COLO668 (cell line): ENCODE measurements around the gene AGAP1.

Source experiments
- DNase-seq: peaks from one replicate; lab custom pipeline; 2025; ENCODE audit not compliant: unreplicated experiment; lab: John Stamatoyannopoulos, UW

AGAP1 gene

GRCh38 chr2:235835810-235836209, 342.0 kb downstream of the AGAP1 start:
- DNase-seq, result no peak

GRCh38 chr2:235836491-235836911, 342.7 kb downstream of the AGAP1 start:
- DNase-seq, result no peak

- no peak for DNase-seq
Observed at GRCh38 chr2:235839226-235839625, 345.4 kb downstream of the AGAP1 start.

- DNase-seq, result no peak
Observed at GRCh38 chr2:235839974-235840373, 346.1 kb downstream of the AGAP1 start.

- no peak for DNase-seq
Observed at GRCh38 chr2:235841863-235842262, 348.0 kb downstream of the AGAP1 start.

GRCh38 chr2:235842941-235843340, 349.1 kb downstream of the AGAP1 start:
- DNase-seq, result no peak

- no peak for DNase-seq
Observed at GRCh38 chr2:235843591-235844395, 349.9 kb downstream of the AGAP1 start.

GRCh38 chr2:235844561-235844960, 350.7 kb downstream of the AGAP1 start:
- DNase-seq, result no peak

GRCh38 chr2:235845245-235845644, 351.4 kb downstream of the AGAP1 start:
- DNase-seq, result no peak

- DNase-seq, result no peak
Observed at GRCh38 chr2:235847576-235847975, 353.7 kb downstream of the AGAP1 start.

- DNase-seq, result no peak
Observed at GRCh38 chr2:235848055-235848454, 354.2 kb downstream of the AGAP1 start.

GRCh38 chr2:235848946-235849345, 355.1 kb downstream of the AGAP1 start:
- DNase-seq, result no peak

- no peak for DNase-seq
Observed at GRCh38 chr2:235849489-235849888, 355.6 kb downstream of the AGAP1 start.

GRCh38 chr2:235850289-235850688, 356.4 kb downstream of the AGAP1 start:
- no peak for DNase-seq

GRCh38 chr2:235850771-235851551, 357.1 kb downstream of the AGAP1 start:
- DNase-seq, result no peak

- no peak for DNase-seq
Observed at GRCh38 chr2:235851828-235852525, 358.1 kb downstream of the AGAP1 start.

- no peak for DNase-seq
Observed at GRCh38 chr2:235852526-235852920, 358.7 kb downstream of the AGAP1 start.

- DNase-seq, result no peak
Observed at GRCh38 chr2:235854276-235854675, 360.4 kb downstream of the AGAP1 start.

- no peak for DNase-seq
Observed at GRCh38 chr2:235855011-235855410, 361.2 kb downstream of the AGAP1 start.

- DNase-seq, result no peak
Observed at GRCh38 chr2:235856151-235856854, 362.5 kb downstream of the AGAP1 start.

GRCh38 chr2:235857598-235857997, 363.8 kb downstream of the AGAP1 start:
- no peak for DNase-seq
